ENCODE data around the gene LPCAT2. TPM values are rescaled to one million over a fixed set of nuclear protein-coding genes. Genes with fewer than 3 reads are reported as not detected.

The LPCAT2 gene
- total and polyA plus RNA-seq, 2 donors (not counting 1 experiment from before 2014, with no cell fraction given): 10.2 to 17.8 TPM

DNA sequence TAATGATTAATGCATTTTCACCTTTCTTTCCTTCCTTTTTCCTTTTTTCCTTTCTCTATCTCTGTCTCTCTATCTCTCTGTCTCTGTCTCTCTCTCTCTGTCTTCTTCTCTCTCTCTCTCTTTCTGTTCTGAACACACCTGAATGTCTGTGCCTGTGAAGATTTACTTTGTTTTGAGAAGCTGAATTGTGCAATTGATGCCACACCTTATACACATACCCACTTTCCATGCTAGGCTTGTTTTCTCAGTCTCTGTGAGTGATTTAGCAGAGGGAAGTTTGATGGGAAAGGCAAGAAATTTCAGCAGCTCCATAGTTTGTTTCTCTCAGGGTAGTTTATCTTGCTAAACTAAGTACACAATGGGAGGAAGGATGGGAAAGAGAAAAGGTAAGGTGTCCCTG is 48.3 kb downstream of the LPCAT2 start:
- H3K79me2 ChIP-seq (ENCODE audit: control insufficient read depth, insufficient read depth, low read length): no peaks in the 10 kb centered on the region
- H3K4me3 ChIP-seq (replicated peaks in 1 of 4; ENCODE audit: control extremely low read depth in 1 of 4, insufficient read depth in 1 of 4, low read depth in 3 of 4, low read length in 4 of 4): no peak overlapping the region
- H3K27ac ChIP-seq (ENCODE audit: insufficient read depth, low read length): no peak overlapping the region
- H2AFZ ChIP-seq (ENCODE audit: low read length): no peak overlapping the region
- H3K9ac ChIP-seq (ENCODE audit: insufficient read depth, low read length): no peak overlapping the region
- no peaks in the 10 kb centered on the region for H3K27me3 ChIP-seq (ENCODE audit: control insufficient read depth, insufficient read depth, low read length)
- H3K36me3 ChIP-seq (ENCODE audit: control insufficient read depth, insufficient read depth, low read length): no peaks in the 10 kb centered on the region
- no peaks in the 10 kb centered on the region for H3K9me3 ChIP-seq (ENCODE audit: control insufficient read depth, insufficient read depth, low read depth, low read length)
- no peaks in the 10 kb centered on the region for H3K4me1 ChIP-seq (ENCODE audit: control insufficient read depth, extremely low read depth, insufficient read depth, low read length)
- no peaks in the 10 kb centered on the region for H4K20me1 ChIP-seq (ENCODE audit: control insufficient read depth, extremely low read depth, insufficient read depth, low read length)
- TF ChIP-seq EZH2 (IDR thresholded peaks at IDR 0.05; ENCODE audit: low read length, missing control alignments): no peak
- TF ChIP-seq, protein P1, sequence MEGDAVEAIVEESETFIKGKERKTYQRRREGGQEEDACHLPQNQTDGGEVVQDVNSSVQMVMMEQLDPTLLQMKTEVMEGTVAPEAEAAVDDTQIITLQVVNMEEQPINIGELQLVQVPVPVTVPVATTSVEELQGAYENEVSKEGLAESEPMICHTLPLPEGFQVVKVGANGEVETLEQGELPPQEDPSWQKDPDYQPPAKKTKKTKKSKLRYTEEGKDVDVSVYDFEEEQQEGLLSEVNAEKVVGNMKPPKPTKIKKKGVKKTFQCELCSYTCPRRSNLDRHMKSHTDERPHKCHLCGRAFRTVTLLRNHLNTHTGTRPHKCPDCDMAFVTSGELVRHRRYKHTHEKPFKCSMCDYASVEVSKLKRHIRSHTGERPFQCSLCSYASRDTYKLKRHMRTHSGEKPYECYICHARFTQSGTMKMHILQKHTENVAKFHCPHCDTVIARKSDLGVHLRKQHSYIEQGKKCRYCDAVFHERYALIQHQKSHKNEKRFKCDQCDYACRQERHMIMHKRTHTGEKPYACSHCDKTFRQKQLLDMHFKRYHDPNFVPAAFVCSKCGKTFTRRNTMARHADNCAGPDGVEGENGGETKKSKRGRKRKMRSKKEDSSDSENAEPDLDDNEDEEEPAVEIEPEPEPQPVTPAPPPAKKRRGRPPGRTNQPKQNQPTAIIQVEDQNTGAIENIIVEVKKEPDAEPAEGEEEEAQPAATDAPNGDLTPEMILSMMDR (conservative IDR thresholded peaks at IDR 0.05 in 1 of 2, IDR thresholded peaks at IDR 0.05 in 1 of 2; ENCODE audit: low read depth in 1 of 2, low read length in 2 of 2): no peak
- H3K4me2 ChIP-seq (ENCODE audit: extremely low read depth, insufficient read depth, low read length): no peak overlapping the region
- no peak for DNase-seq (ENCODE audit: low read depth in 2 of 2)

DNA sequence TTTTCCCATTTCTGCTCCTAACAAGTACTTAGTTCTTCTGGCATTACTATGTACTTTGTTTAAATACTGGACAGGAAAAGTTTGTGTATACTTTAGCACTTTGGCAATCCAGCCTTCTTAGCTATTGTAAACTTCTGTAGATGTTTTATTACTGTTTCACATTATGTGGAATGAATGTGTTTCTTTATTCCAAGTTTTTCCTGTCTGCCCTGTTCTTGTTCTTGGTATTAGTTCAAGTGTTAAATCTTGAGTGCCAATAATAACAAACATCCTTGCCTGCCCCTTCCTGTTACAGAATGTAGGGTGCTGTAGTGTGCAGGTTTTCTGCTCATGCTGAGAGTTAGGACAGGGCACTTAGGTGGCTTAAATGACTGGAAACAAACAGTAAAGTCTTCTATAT is 50.4 kb downstream of the LPCAT2 start:
- Histone ChIP-seq H3K4me1 (ENCODE audit: control insufficient read depth, extremely low read depth, insufficient read depth, low read length) (no peaks in the 10 kb centered on the region), H3K27ac (ENCODE audit: insufficient read depth, low read length) (no peak overlapping the region), H3K79me2 (ENCODE audit: control insufficient read depth, insufficient read depth, low read length) (no peaks in the 10 kb centered on the region), H3K36me3 (ENCODE audit: control insufficient read depth, insufficient read depth, low read length) (no peaks in the 10 kb centered on the region), H3K27me3 (ENCODE audit: control insufficient read depth, insufficient read depth, low read length) (no peaks in the 10 kb centered on the region), H3K9ac (ENCODE audit: insufficient read depth, low read length) (no peak overlapping the region), H2AFZ (ENCODE audit: low read length) (no peak overlapping the region), H3K9me3 (ENCODE audit: control insufficient read depth, insufficient read depth, low read depth, low read length) (no peaks in the 10 kb centered on the region), H3K4me3 (replicated peaks in 1 of 4; ENCODE audit: control extremely low read depth in 1 of 4, insufficient read depth in 1 of 4, low read depth in 3 of 4, low read length in 4 of 4) (no peak overlapping the region), H4K20me1 (ENCODE audit: control insufficient read depth, extremely low read depth, insufficient read depth, low read length) (no peaks in the 10 kb centered on the region), H3K4me2 (ENCODE audit: extremely low read depth, insufficient read depth, low read length) (no peak overlapping the region)
- DNase-seq (ENCODE audit: low read depth in 2 of 2): peak; percentile 71 to 78
- TF ChIP-seq, protein P1 (conservative IDR thresholded peaks at IDR 0.05 in 1 of 2, IDR thresholded peaks at IDR 0.05 in 1 of 2; ENCODE audit: low read depth in 1 of 2, low read length in 2 of 2): no peak
- TF ChIP-seq EZH2 (IDR thresholded peaks at IDR 0.05; ENCODE audit: low read length, missing control alignments): no peak

GRCh38 chr16:55559933-55560516 is 51.2 kb downstream of the LPCAT2 start:
- no peaks in the 10 kb centered on the region for H3K27me3 ChIP-seq (ENCODE audit: control insufficient read depth, insufficient read depth, low read length)
- no peak overlapping the region for H3K4me2 ChIP-seq (ENCODE audit: extremely low read depth, insufficient read depth, low read length)
- H3K79me2 ChIP-seq (ENCODE audit: control insufficient read depth, insufficient read depth, low read length): no peaks in the 10 kb centered on the region
- H3K4me1 ChIP-seq (ENCODE audit: control insufficient read depth, extremely low read depth, insufficient read depth, low read length): no peaks in the 10 kb centered on the region
- H3K9me3 ChIP-seq (ENCODE audit: control insufficient read depth, insufficient read depth, low read depth, low read length): no peaks in the 10 kb centered on the region
- H3K9ac ChIP-seq (ENCODE audit: insufficient read depth, low read length): no peak overlapping the region
- no peak overlapping the region for H3K4me3 ChIP-seq (replicated peaks in 1 of 4; ENCODE audit: control extremely low read depth in 1 of 4, insufficient read depth in 1 of 4, low read depth in 3 of 4, low read length in 4 of 4)
- DNase-seq (ENCODE audit: low read depth in 2 of 2): no peak
- no peak overlapping the region for H2AFZ ChIP-seq (ENCODE audit: low read length)
- TF ChIP-seq, protein P1 (conservative IDR thresholded peaks at IDR 0.05 in 1 of 2, IDR thresholded peaks at IDR 0.05 in 1 of 2; ENCODE audit: low read depth in 1 of 2, low read length in 2 of 2): no peak
- TF ChIP-seq EZH2 (IDR thresholded peaks at IDR 0.05; ENCODE audit: low read length, missing control alignments): no peak
- H3K36me3 ChIP-seq (ENCODE audit: control insufficient read depth, insufficient read depth, low read length): no peaks in the 10 kb centered on the region
- no peak overlapping the region for H3K27ac ChIP-seq (ENCODE audit: insufficient read depth, low read length)
- no peaks in the 10 kb centered on the region for H4K20me1 ChIP-seq (ENCODE audit: control insufficient read depth, extremely low read depth, insufficient read depth, low read length)

All from fibroblast of lung (primary cell).